SK-N-SH treated with all-trans-retinoic acid at 6 μM for 48 hours (cell line): Measurements from ENCODE around the gene CTBP1.

Source experiments
- ATAC-seq: fragments of 200-7000 bp; cut with Tn5 transposase; 3 replicates; pipeline ENCODE4 v1.9.1; 2020; ENCODE audit warnings: mild to moderate bottlenecking, moderate library complexity
- ARNTL ChIP-seq: fragments of 450-650 bp; formaldehyde crosslinking; IDR thresholded peaks from 2 replicates; pipeline ENCODE4 v1.5.0; 2020; ENCODE audit warnings: low read depth, mild to moderate bottlenecking, moderate library complexity, borderline replicate concordance
- BACH2 ChIP-seq: fragments of 250-450 bp; sonication (Bioruptor Pico); IDR thresholded peaks from 2 replicates; pipeline ENCODE4 v1.9.0; 2021; ENCODE audit warnings: mild to moderate bottlenecking, borderline replicate concordance
- CREB5 ChIP-seq: fragments of 250-450 bp; sonication (Bioruptor Pico); IDR thresholded peaks from 2 replicates; pipeline ENCODE4 v1.5.1; 2020; ENCODE audit warnings: low read depth, mild to moderate bottlenecking, moderate library complexity
- CSDC2 ChIP-seq: fragments of 250-450 bp; sonication (Bioruptor Pico); IDR thresholded peaks from 2 replicates; pipeline ENCODE4 v1.5.0; 2020; ENCODE audit warnings: mild to moderate bottlenecking, moderate library complexity
- CSRNP3 ChIP-seq: fragments of 250-450 bp; sonication (Bioruptor Pico); IDR thresholded peaks from 2 replicates; pipeline ENCODE4 v1.5.1; 2021; ENCODE audit warnings: mild to moderate bottlenecking, moderate library complexity
- ESRRG ChIP-seq: fragments of 250-450 bp; sonication (Bioruptor Pico); IDR thresholded peaks from 2 replicates; pipeline ENCODE4 v1.6.1; 2021; ENCODE audit warnings: mild to moderate bottlenecking
- ISL1 ChIP-seq: fragments of 250-450 bp; sonication (Bioruptor Pico); IDR thresholded peaks from 2 replicates; pipeline ENCODE4 v2.1.2; 2022; ENCODE audit warnings: mild to moderate bottlenecking, moderate library complexity
- OSR1 ChIP-seq: fragments of 250-450 bp; sonication (Bioruptor Pico); IDR thresholded peaks from 2 replicates; pipeline ENCODE4 v1.8.0; 2022; ENCODE audit warnings: moderate library complexity, mild to moderate bottlenecking, inconsistent platforms
- PATZ1 ChIP-seq: fragments of 250-450 bp; sonication (Bioruptor Pico); IDR thresholded peaks from 2 replicates; pipeline ENCODE4 v1.8.0; 2020; ENCODE audit warnings: mild to moderate bottlenecking, moderate library complexity, borderline replicate concordance
- POU6F1 ChIP-seq: fragments of 250-450 bp; sonication (Bioruptor Pico); IDR thresholded peaks from 2 replicates; pipeline ENCODE4 v1.8.0; 2021; ENCODE audit warnings: low read depth, mild to moderate bottlenecking, moderate library complexity, borderline replicate concordance
- PPARA ChIP-seq: fragments of 250-450 bp; sonication (Bioruptor Pico); IDR thresholded peaks from 2 replicates; pipeline ENCODE4 v1.5.0; 2020; ENCODE audit warnings: mild to moderate bottlenecking, borderline replicate concordance
- RARB ChIP-seq: fragments of 250-450 bp; sonication (Bioruptor Pico); IDR thresholded peaks from 2 replicates; pipeline ENCODE4 v1.8.0; 2021; ENCODE audit warnings: mild to moderate bottlenecking, moderate library complexity
- SNAI2 ChIP-seq: fragments of 250-450 bp; sonication (Bioruptor Pico); IDR thresholded peaks from 2 replicates; pipeline ENCODE4 v1.5.0; 2020; ENCODE audit warnings: mild to moderate bottlenecking, moderate library complexity
- TCF4 ChIP-seq: fragments of 250-450 bp; sonication (Bioruptor Pico); IDR thresholded peaks from 2 replicates; pipeline ENCODE4 v1.8.0; 2021; ENCODE audit warnings: mild to moderate bottlenecking, moderate library complexity, borderline replicate concordance
- TSHZ2 ChIP-seq: fragments of 250-450 bp; sonication (Bioruptor Pico); IDR thresholded peaks from 2 replicates; pipeline ENCODE4 v1.5.0; 2020; ENCODE audit warnings: mild to moderate bottlenecking, moderate library complexity
- ZC3H10 ChIP-seq: fragments of 250-450 bp; sonication (Bioruptor Pico); IDR thresholded peaks from 2 replicates; pipeline ENCODE4 v1.5.1; 2021; ENCODE audit warnings: mild to moderate bottlenecking, moderate library complexity
- ZFP3 ChIP-seq: fragments of 250-450 bp; sonication (Bioruptor Pico); IDR thresholded peaks from 2 replicates; pipeline ENCODE4 v1.5.0; 2020; ENCODE audit warnings: mild to moderate bottlenecking, moderate library complexity
- ZFP30 ChIP-seq: fragments of 450-650 bp; formaldehyde crosslinking; IDR thresholded peaks from 2 replicates; pipeline ENCODE4 v1.5.0; 2022; ENCODE audit warnings: mild to moderate bottlenecking, moderate library complexity
- ZNF565 ChIP-seq: fragments of 450-650 bp; formaldehyde crosslinking; conservative IDR thresholded peaks from 2 replicates; pipeline ENCODE4 v1.5.0; 2020; ENCODE audit warnings: low read depth, mild to moderate bottlenecking, moderate library complexity
- ZNF70 ChIP-seq: fragments of 450-650 bp; formaldehyde crosslinking; IDR thresholded peaks from 2 replicates; pipeline ENCODE4 v1.5.0; 2020; ENCODE audit warnings: mild to moderate bottlenecking, moderate library complexity
- ZNF8 ChIP-seq: fragments of 450-650 bp; formaldehyde crosslinking; IDR thresholded peaks from 2 replicates; pipeline ENCODE4 v1.5.0; 2020; ENCODE audit warnings: mild to moderate bottlenecking, moderate library complexity

Gene CTBP1

GRCh38 chr4:1245481-1246051 is 3.4 kb downstream of the CTBP1 start:
- ATAC-seq, result no peak
- TF ChIP-seq CREB5, result no peak
- no peak for TF ChIP-seq RARB
- TF ChIP-seq CSRNP3, result no peak
- TF ChIP-seq ESRRG (CRISPR knock-in tag), result no peak
- TF ChIP-seq ZNF565 (CRISPR knock-in tag), result no peak
- no peak for TF ChIP-seq ARNTL (CRISPR knock-in tag)
- TF ChIP-seq ZNF70, result no peak
- no peak for TF ChIP-seq ISL1 (CRISPR knock-in tag)
- TF ChIP-seq ZFP30 (CRISPR knock-in tag), result no peak
- TF ChIP-seq OSR1 (CRISPR knock-in tag), result no peak
- no peak for TF ChIP-seq ZC3H10 (CRISPR knock-in tag)
- TF ChIP-seq PATZ1 (CRISPR knock-in tag), result no peak
- TF ChIP-seq PPARA (CRISPR knock-in tag), result no peak
- no peak for TF ChIP-seq SNAI2 (CRISPR knock-in tag)
- TF ChIP-seq ZNF8 (CRISPR knock-in tag), result no peak
- no peak for TF ChIP-seq BACH2
- TF ChIP-seq TCF4 (CRISPR knock-in tag), result no peak
- TF ChIP-seq CSDC2 (CRISPR knock-in tag), result no peak
- no peak for TF ChIP-seq TSHZ2 (CRISPR knock-in tag)
- no peak for TF ChIP-seq POU6F1 (CRISPR knock-in tag)

- ATAC-seq, result no peak
Observed at GRCh38 chr4:1244978-1245471, 3.9 kb downstream of the CTBP1 start.

More at GRCh38 chr4:1244978-1245471, 3.9 kb downstream of the CTBP1 start:
- TF ChIP-seq ZFP3 (CRISPR knock-in tag) (no peak), SNAI2 (CRISPR knock-in tag) (no peak), CSDC2 (CRISPR knock-in tag) (no peak), ZNF70 (no peak), ESRRG (CRISPR knock-in tag) (no peak), CREB5 (no peak)
